Activated CD4-positive, alpha-beta memory T cell treated with anti-CD3 and anti-CD28 coated beads, Interleukin-2, amount 10 ng/mL, durations not matched to agents 7 days and 5 days (primary cell): ENCODE measurements around the gene LAMC3. TPM values are rescaled to one million over a fixed set of nuclear protein-coding genes. Genes with fewer than 3 reads are reported as not detected.

Experiments used
- CTCF ChIA-PET: fragments of 350-600 bp; sonication (Branson Sonifier 250); formaldehyde crosslinking; loops from one replicate; lab custom pipeline; 2021; ENCODE audit warnings: antibody characterized with exemption, inconsistent platforms; lab: Charles Lee
- POLR2A ChIA-PET: fragments of 350-600 bp; sonication (Branson Sonifier 250); formaldehyde crosslinking; loops from one replicate; lab custom pipeline; 2021; ENCODE audit warnings: antibody characterized with exemption; lab: Charles Lee
- DNase-seq: peaks from one replicate; pipeline ENCODE4 v3.0.0-alpha.2; 2020
- H3K27ac Mint-ChIP-seq: one replicate; pipeline ENCODE4 v1.8.0; 2021; ENCODE audit warnings: mild to moderate bottlenecking, mixed read lengths
- H3K27me3 Mint-ChIP-seq: one replicate; pipeline ENCODE4 v1.8.0; 2021; ENCODE audit warnings: mixed read lengths
- H3K36me3 Mint-ChIP-seq: one replicate; pipeline ENCODE4 v1.8.0; 2021; ENCODE audit warnings: low read depth, mixed read lengths
- H3K4me1 Mint-ChIP-seq: one replicate; pipeline ENCODE4 v1.8.0; 2021; ENCODE audit warnings: mixed read lengths
- H3K4me3 Mint-ChIP-seq: one replicate; pipeline ENCODE4 v1.8.0; 2021; ENCODE audit warnings: mild to moderate bottlenecking, mixed read lengths
- H3K9me3 Mint-ChIP-seq: one replicate; pipeline ENCODE4 v1.8.0; 2021; ENCODE audit warnings: mixed read lengths
- total RNA-seq, 2 experiments: library from RNA; stranded (reverse); gene quantifications; one replicate each; pipeline ENCODE4 v1.2.3, GENCODE V29; 2021

LAMC3 gene
- total RNA-seq, 2 experiments from 2014 or later = not detected

GRCh38 chr9:131012396-131012917 lies 3.5 kb downstream of the LAMC3 start:
- ChIA-PET POLR2A (no interaction called here), CTCF (interaction anchor here (1.0 kb wide), 1 partner anchor 34 kb away, joined by 3 read pairs; no protein-coding TSS in a partner anchor)
- no peak overlapping the region for H3K27ac Mint-ChIP-seq
- H3K9me3 Mint-ChIP-seq = no peaks in the 10 kb centered on the region
- DNase-seq = no peak
- no peak overlapping the region for H3K4me3 Mint-ChIP-seq
- H3K4me1 Mint-ChIP-seq = no peaks in the 10 kb centered on the region
- peaks cover 24% of the 10 kb centered on the region for H3K27me3 Mint-ChIP-seq
- H3K36me3 Mint-ChIP-seq = no peaks in the 10 kb centered on the region

GRCh38 chr9:131013015-131013755 lies 4.2 kb downstream of the LAMC3 start:
- no peaks in the 10 kb centered on the region for H3K9me3 Mint-ChIP-seq
- H3K27me3 Mint-ChIP-seq = peaks cover 24% of the 10 kb centered on the region
- no peak overlapping the region for H3K4me3 Mint-ChIP-seq
- CTCF ChIA-PET = no interaction called here
- no peak overlapping the region for H3K27ac Mint-ChIP-seq
- no peaks in the 10 kb centered on the region for H3K36me3 Mint-ChIP-seq
- H3K4me1 Mint-ChIP-seq = no peaks in the 10 kb centered on the region
- no peak for DNase-seq
- POLR2A ChIA-PET = no interaction called here

- H3K9me3 Mint-ChIP-seq = no peaks in the 10 kb centered on the region
- POLR2A ChIA-PET = no interaction called here
- H3K27ac Mint-ChIP-seq = no peak overlapping the region
- no peak overlapping the region for H3K4me3 Mint-ChIP-seq
- DNase-seq = no peak
- peaks cover 19% of the 10 kb centered on the region for H3K27me3 Mint-ChIP-seq
- CTCF ChIA-PET = no interaction called here
- no peaks in the 10 kb centered on the region for H3K4me1 Mint-ChIP-seq
- no peaks in the 10 kb centered on the region for H3K36me3 Mint-ChIP-seq
Observed at GRCh38 chr9:131013771-131014676, 5.0 kb downstream of the LAMC3 start.

- no peak overlapping the region for H3K4me3 Mint-ChIP-seq
- no peak overlapping the region for H3K27ac Mint-ChIP-seq
- H3K36me3 Mint-ChIP-seq = no peaks in the 10 kb centered on the region
- POLR2A ChIA-PET = no interaction called here
- H3K27me3 Mint-ChIP-seq = peaks cover 15% of the 10 kb centered on the region
- no peak for DNase-seq
- H3K9me3 Mint-ChIP-seq = no peaks in the 10 kb centered on the region
- no peaks in the 10 kb centered on the region for H3K4me1 Mint-ChIP-seq
- CTCF ChIA-PET = no interaction called here
Observed at GRCh38 chr9:131015112-131015511, 6.1 kb downstream of the LAMC3 start.

- Mint-ChIP-seq H3K4me1 (no peaks in the 10 kb centered on the region), H3K36me3 (no peaks in the 10 kb centered on the region), H3K9me3 (no peaks in the 10 kb centered on the region), H3K27ac (no peak overlapping the region), H3K27me3 (peaks cover 12% of the 10 kb centered on the region), H3K4me3 (no peak overlapping the region)
- DNase-seq = no peak
- CTCF ChIA-PET = interaction anchor here (2.4 kb wide), 1 partner anchor 30 kb away, joined by 9 read pairs; no protein-coding TSS in a partner anchor
- POLR2A ChIA-PET = no interaction called here
Observed at GRCh38 chr9:131015876-131016397, 7.0 kb downstream of the LAMC3 start.

GRCh38 chr9:131017067-131017466 lies 8.1 kb downstream of the LAMC3 start:
- Mint-ChIP-seq H3K9me3 (no peaks in the 10 kb centered on the region), H3K4me1 (no peaks in the 10 kb centered on the region), H3K27me3 (peaks cover 13% of the 10 kb centered on the region), H3K4me3 (no peak overlapping the region), H3K27ac (no peak overlapping the region), H3K36me3 (no peaks in the 10 kb centered on the region)
- CTCF ChIA-PET = interaction anchor here (2.4 kb wide), 1 partner anchor 29 kb away, joined by 9 read pairs; no protein-coding TSS in a partner anchor
- DNase-seq = no peak
- POLR2A ChIA-PET = no interaction called here

- ChIA-PET POLR2A (no interaction called here), CTCF (interaction anchor here (1.5 to 2.4 kb wide), 2 partner anchors 20 to 27 kb away, joined by 3 to 9 read pairs; no protein-coding TSS in a partner anchor)
- no peak for DNase-seq
- Mint-ChIP-seq H3K27ac (no peak overlapping the region), H3K4me3 (no peak overlapping the region), H3K9me3 (no peaks in the 10 kb centered on the region), H3K4me1 (no peaks in the 10 kb centered on the region), H3K27me3 (peaks cover 13% of the 10 kb centered on the region), H3K36me3 (no peaks in the 10 kb centered on the region)
Observed at GRCh38 chr9:131018621-131019020, 9.6 kb downstream of the LAMC3 start.

GRCh38 chr9:131019388-131020239 lies 10.6 kb downstream of the LAMC3 start:
- no peak for DNase-seq
- Mint-ChIP-seq H3K4me1 (no peaks in the 10 kb centered on the region), H3K27ac (no peak overlapping the region), H3K9me3 (no peaks in the 10 kb centered on the region), H3K4me3 (no peak overlapping the region), H3K36me3 (no peaks in the 10 kb centered on the region), H3K27me3 (peaks cover 10% of the 10 kb centered on the region)
- POLR2A ChIA-PET = no interaction called here
- CTCF ChIA-PET = interaction anchor here (0.8 kb wide), 1 partner anchor 27 kb away, joined by 3 read pairs; no protein-coding TSS in a partner anchor

- POLR2A ChIA-PET = no interaction called here
- Mint-ChIP-seq H3K9me3 (no peaks in the 10 kb centered on the region), H3K27me3 (peaks cover 10% of the 10 kb centered on the region), H3K27ac (no peak overlapping the region), H3K36me3 (no peaks in the 10 kb centered on the region), H3K4me3 (no peak overlapping the region), H3K4me1 (no peaks in the 10 kb centered on the region)
- CTCF ChIA-PET = interaction anchor here (0.9 kb wide), 1 partner anchor 249 kb away, joined by 3 read pairs; no protein-coding TSS in a partner anchor
- no peak for DNase-seq
Observed at GRCh38 chr9:131020388-131020787, 11.4 kb downstream of the LAMC3 start.

GRCh38 chr9:131020862-131021261 lies 11.9 kb downstream of the LAMC3 start:
- Mint-ChIP-seq H3K27ac (no peak overlapping the region), H3K9me3 (no peaks in the 10 kb centered on the region), H3K4me1 (no peaks in the 10 kb centered on the region), H3K27me3 (peaks cover 10% of the 10 kb centered on the region), H3K36me3 (no peaks in the 10 kb centered on the region), H3K4me3 (no peak overlapping the region)
- CTCF ChIA-PET = interaction anchor here (0.9 to 1.5 kb wide), 2 partner anchors 25 to 249 kb away, joined by 3 read pairs; no protein-coding TSS in a partner anchor
- POLR2A ChIA-PET = no interaction called here
- DNase-seq = no peak

- no peak for DNase-seq
- H3K4me1 Mint-ChIP-seq = no peaks in the 10 kb centered on the region
- H3K27ac Mint-ChIP-seq = no peak overlapping the region
- no peaks in the 10 kb centered on the region for H3K36me3 Mint-ChIP-seq
- no peaks in the 10 kb centered on the region for H3K9me3 Mint-ChIP-seq
- peaks cover 7% of the 10 kb centered on the region for H3K27me3 Mint-ChIP-seq
- CTCF ChIA-PET = interaction anchor here (1.5 kb wide), 1 partner anchor 25 kb away, joined by 3 read pairs; no protein-coding TSS in a partner anchor
- POLR2A ChIA-PET = no interaction called here
- no peak overlapping the region for H3K4me3 Mint-ChIP-seq
Observed at GRCh38 chr9:131021785-131022184, 12.8 kb downstream of the LAMC3 start.
